G401.6 (cell line): Measurements from ENCODE around the gene ADGRG6.

Experiments
- FAIRE-seq: peaks from 2 replicates; lab custom pipeline; 2012; peaks lifted over from hg19 to GRCh38; lab: Jason Lieb, UNC

ADGRG6 gene

DNA sequence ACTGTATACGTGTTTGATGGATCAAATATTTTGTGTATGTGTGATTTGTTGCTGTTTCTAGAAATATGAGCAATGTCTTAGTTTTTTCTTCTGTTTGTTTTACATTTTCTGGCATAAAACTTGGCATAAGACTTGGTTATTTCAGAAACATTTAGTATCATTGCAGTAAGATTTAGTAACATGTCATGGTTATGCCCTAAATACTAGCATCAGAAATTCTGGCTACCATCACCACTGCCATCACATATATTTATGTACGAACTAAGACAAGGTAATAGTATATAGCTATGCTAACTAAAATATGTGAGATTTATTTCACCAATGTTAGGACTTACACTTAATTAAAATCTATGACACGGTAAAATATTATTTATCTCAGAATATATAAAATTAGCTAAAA, 10.3 kb upstream of the ADGRG6 start:
- FAIRE-seq, result no peak

DNA sequence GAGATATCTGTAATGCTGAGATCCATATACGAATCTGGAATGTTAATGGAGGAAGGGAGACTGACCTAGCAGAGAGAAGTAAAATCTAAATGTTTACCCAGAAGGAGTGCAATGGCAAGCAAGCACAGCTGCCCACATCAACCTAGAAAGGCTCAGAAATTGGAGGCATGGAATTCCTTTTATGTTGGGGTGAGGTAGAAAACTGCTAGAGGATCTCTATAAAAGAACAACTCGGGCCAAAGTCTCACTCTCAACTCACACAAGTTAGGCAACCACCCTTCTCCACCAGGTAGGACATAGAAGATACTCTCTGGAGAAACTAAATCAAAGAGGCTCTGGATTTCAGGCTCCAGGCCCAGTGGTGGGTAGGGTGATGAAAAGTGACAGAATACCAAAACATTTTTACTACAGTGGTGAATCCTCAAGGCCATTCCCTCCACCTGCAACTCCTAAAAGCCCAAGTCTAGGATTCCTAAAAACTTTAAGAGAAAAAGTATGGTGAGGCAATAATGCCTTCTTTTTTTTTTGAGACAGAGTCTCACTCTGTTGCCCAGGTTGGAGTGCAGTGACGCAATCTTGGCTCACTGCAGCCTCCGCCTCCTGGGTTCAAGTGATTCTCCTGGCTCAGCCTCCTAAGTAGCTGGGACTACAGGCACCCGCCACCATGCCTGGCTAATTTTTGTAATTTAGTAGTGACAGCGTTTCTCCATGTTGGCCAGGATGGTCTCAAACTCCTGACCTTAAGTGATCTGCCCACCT, 9.5 kb upstream of the ADGRG6 start:
- FAIRE-seq, result no peak

DNA sequence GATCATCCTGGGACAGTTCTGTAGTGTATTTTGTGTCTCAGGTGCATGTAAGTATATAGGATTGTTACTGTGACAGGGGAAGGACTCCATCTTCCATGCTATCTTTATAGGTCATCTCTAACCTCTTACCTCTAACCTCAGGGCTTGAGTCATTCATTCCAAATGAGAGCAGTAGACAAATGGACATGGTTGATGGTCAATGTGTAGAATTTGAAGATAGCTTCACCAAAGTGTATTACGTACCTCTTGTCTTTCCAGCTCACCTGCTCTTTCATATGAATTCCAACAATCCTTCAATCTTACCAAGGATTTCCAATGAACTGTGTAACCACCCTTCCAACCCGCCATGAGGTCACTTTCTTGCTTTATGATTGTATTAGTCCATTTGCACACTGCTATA, 8.7 kb upstream of the ADGRG6 start:
- FAIRE-seq, result no peak

DNA sequence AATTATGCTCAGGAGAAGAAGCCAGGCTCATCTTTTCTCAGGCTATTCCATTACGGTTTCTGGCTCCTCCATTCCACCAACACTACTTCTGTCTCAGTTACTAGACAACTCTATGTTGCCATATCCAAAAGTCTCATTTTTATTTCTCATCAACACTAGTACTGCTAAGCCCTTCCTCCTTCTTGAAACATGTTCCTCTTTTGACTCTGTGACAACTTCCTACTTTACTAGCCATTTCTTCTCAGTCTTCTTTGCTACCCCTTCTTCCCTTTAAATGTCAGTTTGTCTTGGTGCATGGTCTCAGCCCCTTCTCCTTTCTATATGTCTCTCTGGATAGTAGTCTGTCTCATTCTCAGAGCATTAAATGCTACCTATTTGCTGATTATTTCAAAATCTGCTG, 7.1 kb upstream of the ADGRG6 start:
- FAIRE-seq, result no peak

DNA sequence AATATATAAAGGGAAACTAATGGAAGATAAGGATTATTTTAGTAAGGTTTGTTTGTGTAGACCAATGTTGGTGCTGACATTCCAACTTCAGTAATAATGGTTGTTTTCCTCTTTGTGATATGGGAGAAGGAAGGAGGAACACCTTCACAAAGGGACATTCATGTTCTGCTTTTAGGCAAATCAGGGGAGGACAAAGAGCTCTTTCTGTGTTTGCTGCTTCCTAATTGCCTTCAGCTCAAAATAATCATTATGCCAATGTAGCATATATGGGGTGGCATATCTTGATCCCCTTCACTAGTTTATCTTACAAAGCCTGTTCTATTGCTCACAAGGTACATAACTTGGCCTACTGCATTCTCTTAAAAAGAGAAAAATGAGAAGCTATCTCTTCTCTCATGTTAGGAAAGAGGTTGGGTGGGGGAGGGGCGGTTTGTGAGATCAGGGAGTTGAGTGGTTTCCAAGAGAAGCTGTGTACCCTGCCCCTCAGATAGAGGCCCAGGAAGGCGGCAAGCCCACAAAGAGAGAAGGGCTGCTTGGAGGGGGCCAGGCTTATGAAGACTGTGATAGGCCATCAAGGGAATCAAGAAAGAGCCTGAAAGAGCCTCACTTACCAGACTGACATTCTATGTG, 4.7 kb upstream of the ADGRG6 start:
- no peak for FAIRE-seq

DNA sequence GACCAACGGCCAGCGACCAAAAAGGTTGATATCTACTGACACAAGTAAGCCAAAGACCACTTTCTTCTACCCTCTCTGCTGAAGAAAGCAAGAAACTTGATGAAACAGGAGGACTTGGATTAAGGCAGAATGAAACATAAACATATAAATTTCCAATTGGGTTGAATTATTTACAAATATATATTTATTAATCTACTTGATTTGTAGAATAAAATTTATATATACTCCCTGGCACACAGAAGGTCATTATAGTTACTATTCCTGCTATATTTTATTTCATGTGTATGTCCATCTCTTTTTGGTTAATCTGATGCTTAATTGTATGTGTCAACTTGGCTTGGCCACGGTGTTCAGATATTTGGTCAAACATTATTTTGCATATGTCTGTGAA, 4.2 kb upstream of the ADGRG6 start:
- no peak for FAIRE-seq

DNA sequence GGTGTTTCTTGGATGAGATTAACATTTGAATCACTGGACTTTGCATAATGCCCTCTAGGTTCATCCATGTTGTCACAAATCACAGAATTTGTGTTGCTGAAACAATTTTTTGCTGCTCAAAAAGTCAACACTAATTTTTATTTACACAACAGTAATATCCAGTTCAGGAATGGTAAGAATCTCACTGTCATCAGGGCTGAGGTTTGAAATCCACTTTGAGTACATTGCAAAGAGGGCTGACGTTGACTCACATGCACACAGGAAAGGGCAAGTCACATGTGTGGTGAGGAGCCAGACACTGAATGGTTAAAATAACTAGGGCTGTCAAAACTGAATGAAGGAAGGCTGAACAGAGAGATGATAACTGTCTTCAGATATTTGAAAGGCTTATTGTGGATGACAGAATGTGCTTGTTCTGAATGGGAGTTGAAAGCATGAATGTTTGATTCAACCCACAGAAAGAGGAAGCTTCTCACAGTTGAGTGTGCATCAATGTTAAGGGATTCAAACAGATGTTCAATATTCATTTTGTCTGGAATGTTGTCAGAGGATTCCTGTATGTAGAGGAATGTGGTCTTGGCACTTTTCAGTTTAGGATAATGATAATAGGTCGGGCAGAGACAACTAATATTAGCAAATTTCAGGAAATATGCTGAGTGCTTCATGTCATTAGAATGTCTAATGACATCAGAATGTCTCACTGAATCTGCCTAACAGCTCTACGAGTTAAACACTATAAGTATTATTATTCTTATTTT, 3.6 kb upstream of the ADGRG6 start:
- FAIRE-seq, result no peak

DNA sequence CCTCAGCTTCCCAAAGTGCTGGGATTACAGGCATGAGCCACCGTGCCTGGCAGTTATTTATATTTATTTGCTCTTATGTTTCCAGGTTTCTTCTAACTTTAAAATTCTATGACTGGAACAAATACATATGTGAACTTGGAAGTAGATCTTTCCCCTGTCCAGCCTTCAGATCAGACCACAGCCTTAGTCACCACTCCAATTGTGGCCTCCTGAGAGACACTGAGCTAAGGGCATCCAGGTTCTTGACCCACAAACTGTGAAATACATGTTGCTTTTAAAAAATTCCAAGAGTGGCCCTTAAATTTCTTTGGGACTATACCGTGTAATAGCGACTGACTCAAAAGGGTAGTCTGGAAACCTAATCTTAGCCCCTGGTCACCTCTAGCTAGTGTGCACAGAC, 1.5 kb upstream of the ADGRG6 start:
- FAIRE-seq, result no peak

DNA sequence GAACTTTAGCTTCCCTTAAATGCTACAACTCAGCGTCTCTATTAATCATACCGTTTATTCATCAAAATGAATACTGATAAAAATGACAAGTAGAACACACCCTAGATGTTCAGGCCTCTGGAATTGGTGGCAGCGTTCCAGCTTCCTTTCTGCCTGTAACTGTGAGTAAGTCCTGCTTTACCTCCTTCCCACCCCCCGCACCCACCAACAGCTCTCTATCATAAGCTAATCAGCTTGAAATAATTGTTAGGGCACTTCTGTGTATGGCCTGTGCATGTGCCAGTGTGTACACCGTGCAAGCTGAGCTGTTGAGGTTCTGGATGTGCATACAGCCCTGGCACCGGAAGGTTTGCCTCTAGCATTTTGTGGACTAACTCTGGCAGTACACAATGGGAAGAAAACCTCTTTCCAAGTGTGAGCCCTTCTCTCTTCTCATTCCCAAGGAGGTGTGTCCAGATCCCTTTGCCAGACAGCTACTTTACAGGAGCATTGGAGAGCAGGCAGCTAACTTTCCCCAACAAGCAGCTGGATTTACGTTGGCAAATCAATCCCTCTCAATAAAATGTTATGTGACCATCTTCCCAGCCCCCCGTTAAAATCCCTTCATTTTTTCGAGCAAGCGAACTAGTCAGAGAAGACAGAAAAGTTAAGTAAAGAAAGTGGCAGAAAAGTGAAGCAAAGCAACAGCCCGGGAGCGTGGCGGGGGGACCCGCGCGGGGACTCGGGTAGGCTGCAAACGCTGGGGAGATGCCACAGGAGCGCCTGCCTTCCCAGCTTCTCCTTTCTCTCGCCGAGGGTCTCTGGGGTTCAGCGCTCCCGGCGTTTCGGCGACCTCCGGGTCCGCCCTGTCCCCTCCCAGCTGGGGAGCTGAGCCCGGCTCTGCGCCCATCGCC, 803 bp upstream of the ADGRG6 start:
- no peak for FAIRE-seq

DNA sequence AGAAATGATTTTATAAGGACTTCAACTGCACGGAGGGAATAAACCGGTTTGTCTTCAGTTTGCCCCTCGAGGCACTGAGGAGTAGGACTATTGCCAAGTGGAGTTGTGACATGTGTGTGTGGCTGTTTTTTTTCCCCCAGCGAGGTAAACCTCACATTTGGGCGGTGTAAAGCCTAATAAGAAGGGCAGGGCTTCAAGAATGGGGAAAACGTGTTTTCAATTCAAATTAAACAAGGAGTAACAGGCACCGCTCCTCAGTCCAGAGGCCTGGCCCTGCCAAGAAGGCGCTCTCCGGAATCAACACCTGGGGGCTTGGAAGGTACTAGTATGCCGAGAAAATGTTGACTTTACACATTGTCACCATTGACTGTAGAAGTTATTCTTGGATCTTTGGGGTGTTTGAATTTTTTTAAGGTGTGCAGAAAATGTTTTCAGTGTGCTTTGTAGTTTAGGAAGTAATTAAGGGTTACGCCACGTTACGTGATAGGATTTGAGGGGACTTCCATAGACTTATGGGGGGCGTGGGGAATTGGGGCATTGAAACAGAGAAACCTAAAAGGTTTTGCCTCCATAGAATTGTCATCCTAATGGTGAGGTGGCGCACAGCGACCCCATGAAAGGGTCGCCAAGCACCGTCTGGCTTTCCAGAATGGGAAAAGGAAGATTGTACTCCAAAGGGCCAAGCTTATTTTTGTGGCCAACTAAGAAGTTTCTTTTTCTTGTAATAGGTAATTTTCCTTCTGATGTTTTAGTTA, 791 bp downstream of the ADGRG6 start:
- no peak for FAIRE-seq

DNA sequence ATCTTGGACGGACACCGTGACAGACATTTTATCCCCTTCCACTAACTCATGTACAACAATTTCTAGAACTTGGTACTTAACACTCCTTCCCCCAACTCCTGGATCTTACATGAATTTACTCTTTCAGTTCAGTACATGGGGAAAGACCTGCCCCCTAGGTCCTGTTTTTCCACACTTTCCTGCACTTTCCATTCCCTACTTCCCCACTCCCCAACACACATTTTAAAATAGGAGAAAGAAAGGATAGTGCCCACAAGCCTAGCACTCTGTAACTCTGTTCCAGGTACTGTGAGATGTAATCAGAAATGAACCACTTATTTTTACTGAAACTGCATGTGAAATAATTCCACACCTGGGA, 1.3 kb downstream of the ADGRG6 start:
- FAIRE-seq, result no peak

DNA sequence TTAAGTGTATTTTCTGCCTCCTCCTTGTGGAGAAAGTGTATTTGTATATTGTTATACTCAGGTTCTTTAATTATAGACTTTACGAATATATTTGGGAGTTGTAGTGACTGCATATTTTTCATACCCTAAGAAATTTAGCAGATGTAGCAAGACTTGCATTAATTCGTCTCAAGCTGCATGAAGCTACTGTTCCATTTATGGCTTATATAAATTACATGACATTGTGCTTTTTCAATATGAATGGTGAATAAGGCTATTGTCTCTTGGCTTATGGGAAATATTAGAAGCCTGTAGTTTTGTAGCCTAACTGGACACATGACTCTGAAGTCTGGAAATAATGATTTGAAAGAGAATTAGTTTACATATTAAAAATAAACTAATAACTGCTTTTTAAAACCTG, 2.4 kb downstream of the ADGRG6 start:
- no peak for FAIRE-seq

DNA sequence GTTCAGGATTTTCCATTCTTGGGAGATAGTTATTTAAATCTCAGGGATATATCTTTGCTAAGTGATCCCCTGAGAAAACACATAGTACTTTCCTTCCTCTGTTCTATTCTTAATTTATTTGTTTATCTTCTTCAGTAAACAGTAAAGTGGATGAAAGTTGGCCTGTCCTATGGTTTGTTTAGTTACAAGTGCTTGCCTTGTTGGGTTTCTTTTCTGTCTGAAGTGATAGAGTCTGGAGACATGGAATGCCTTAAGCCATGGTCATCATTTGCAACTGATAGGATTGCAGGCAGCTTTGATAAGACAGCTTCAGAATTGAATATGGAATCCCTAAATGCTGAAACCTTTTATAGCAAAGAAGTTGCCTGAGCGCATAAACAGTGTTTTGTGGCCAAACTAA, 4.9 kb downstream of the ADGRG6 start:
- no peak for FAIRE-seq

DNA sequence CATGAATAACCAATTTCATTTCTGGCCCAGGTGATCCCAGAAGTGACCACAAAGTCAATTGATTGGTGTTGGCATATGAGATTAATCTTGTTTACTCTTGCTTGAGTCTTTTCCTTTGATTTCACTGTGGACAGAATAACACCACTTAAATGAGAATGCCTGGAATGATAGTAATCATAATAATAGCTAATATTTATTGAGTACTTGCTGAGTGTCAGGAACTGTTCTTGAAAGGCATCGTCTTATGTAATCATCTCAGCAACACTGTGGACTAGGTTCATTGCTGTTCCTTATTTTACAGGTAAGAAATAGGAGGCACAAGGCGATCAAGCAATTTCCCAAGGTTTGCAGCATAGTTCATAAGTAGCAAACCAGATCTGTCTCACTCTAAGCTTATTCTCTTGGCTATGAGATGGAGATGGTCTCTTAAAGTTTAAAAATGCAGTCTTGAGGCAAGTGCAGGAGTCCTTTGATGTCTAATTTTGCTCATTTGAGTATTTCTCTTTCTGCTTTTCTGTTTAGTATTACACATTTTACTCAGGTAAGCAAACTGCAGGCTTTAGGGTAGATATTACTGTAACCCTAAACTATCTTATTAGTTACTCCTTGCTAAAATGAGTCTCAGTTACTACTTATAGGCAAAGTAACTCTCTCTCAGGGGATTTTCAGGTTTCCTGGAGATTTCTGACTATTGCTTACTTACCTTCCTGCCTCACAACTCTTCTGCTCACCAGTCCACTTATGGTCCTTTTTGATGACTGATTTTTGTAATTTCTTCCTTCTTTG, 6.3 kb downstream of the ADGRG6 start:
- no peak for FAIRE-seq

DNA sequence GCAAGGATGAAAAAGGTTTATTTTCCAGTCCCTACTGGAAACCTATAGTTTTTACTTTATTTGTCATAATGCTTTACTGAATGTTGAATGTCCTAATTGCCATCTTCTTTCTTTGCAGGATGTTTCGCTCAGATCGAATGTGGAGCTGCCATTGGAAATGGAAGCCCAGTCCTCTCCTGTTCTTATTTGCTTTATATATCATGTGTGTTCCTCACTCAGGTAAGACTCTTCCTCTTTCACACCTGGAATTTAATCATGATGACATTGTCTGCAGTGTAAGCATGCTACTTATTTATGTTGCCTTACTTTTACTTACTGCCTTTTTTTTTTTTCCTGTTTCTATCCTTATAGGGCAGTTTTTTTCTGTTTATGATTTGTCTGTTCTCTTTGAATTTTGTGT, 7.6 kb downstream of the ADGRG6 start:
- no peak for FAIRE-seq

DNA sequence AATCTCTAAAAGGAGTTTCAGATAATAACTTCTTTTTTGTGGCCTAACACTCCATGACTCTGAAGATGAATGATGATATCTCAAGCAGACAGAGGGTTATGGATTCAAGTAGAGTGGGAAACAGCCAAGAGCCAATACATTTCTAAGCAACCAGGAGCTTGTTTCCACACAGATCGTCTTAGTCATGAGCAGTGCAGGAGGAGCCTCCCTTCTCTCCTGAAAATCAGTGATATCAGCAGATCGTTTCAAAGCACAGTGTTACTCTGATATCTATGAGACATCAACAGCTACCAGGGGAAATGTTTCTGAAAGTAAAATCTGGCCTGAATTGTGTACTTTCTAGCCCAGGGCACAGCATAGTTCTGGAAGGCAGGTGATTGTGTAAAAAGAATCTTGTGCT, 11.5 kb downstream of the ADGRG6 start:
- FAIRE-seq, result no peak

DNA sequence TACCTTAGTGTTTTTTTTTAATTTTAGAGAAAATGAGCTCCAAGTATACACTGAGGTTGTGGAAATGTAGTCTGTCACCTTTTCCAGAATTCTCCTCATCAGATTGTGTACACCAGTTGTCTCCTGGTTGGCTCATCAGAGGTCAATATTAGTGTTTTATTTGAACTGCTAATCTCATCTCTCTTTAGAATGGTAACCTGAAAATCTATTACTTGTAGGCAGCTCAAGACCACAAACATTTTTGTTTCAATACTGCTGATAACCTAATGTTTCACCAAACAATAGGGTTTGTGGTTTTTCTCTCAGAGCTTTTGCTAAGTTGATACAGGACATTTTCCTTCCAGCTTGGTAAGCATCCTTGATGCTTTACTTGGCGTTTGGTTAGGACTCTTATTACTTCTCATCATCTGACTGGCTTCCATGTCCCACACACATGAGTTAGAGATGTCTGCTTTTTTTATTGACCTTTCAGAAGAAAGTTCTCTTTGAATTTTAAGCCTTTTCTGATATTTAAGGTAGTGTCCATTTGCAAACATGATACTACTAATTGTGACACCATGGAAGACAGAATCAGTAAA, 15.1 kb downstream of the ADGRG6 start:
- FAIRE-seq, result no peak

DNA sequence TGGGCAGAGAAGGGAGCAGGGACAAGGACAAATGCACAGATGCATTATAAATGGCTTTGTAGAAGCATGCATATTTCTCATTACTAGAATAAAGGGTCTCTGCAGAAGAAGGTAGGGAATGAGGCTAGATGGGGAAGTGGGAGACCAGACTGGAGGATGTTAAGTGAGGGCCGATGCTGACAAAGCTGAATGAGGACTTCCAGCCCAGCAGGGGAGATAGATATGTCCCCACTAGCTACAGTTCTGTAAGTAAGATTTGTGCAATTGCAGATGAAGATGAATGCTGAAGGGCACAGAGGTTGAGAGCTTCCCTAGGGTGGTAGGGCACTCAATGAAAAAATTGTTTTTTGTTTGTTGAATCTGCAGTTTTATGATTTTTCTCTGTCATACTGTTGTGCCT, 16.9 kb downstream of the ADGRG6 start:
- no peak for FAIRE-seq

DNA sequence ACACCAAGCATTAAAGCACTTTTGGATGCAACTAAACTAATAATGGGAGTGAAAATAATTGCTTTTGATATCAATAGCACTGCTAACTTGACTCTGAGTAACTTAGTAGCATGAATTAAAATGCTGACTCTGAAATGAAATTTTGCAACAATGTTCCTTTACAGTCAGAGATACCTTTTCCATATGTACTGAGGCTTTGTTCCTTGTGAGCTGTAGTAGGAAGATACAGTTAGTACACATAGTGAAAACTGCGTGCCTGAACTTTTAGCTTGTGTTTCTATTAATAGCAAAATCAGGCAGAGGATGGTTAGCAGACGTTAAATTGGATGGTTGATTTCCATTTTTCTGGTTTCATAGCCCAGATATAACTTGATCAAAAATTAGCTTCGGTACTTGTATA, 18.6 kb downstream of the ADGRG6 start:
- FAIRE-seq, result no peak

DNA sequence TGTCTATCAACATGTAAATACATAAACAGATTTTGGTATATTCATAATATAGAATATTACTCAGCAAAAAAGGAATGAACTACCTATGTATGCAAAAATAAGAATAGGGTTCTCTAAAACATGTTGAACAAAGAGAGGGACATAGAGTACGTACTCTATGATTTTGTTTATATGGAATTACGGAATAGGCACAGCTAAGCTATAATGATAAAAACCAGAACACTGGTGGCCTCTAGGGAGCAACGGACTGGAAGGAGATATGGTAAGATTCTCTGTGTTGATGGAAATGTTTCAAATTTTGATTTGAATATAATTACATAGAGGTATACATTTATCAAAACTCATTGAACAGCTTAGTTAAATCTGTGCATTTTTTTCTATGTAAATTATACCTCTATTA, 19.6 kb downstream of the ADGRG6 start:
- FAIRE-seq, result no peak

DNA sequence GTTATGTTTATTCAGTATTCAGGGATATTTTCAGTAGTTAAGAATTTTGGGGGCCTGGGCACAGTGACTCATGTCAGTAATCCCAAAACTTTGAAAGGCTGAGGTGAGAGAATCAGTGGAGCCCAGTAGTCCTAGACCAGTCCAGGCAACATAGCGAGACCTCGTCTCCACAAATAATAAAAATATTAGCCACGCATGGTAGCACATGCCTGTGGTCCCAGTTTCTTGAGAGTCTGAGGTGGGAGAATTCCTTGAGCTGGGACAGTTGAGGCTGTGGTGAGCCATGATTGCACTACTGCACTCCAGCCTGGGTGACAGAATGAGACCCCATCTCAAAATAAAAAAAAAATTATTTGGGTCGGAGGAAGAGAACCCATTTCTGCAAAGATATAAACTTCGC, 20.3 kb downstream of the ADGRG6 start:
- no peak for FAIRE-seq
